OCI-LY1 (cell line): Measurements from ENCODE around the gene ULBP2.
A peak's percentile ranks its signal among the peaks of the same experiment; 100 is the strongest.

Source experiments
- H2AFZ ChIP-seq: fragments of 200-600 bp; sonication (generic), shearing (Covaris generic); 2 replicates; pipeline ENCODE4 v1.6.0; 2014; ENCODE audit warnings: antibody characterized with exemption, mild to moderate bottlenecking, low read length
- H3F3A ChIP-seq: fragments of 200-600 bp; sonication (generic), shearing (Covaris generic); 2 replicates; pipeline ENCODE4 v1.6.0; 2014; ENCODE audit warnings: mild to moderate bottlenecking, antibody characterized with exemption, low read length, moderate library complexity; ENCODE audit not compliant: insufficient read depth
- H3K27ac ChIP-seq: fragments of 200-600 bp; sonication (generic); 2 replicates; pipeline ENCODE4 v1.5.1; 2014; ENCODE audit warnings: low read length, mixed run types, mild to moderate bottlenecking, low read depth; ENCODE audit not compliant: poor library complexity, severe bottlenecking
- H3K27me3 ChIP-seq: fragments of 200-600 bp; sonication (generic); 2 replicates; pipeline ENCODE4 v1.6.0; 2014; ENCODE audit warnings: antibody characterized with exemption, mild to moderate bottlenecking, low read length, moderate library complexity; ENCODE audit not compliant: insufficient read depth
- H3K36me3 ChIP-seq: fragments of 200-600 bp; sonication (generic); 2 replicates; pipeline ENCODE4 v1.6.1; 2014; ENCODE audit warnings: mild to moderate bottlenecking, antibody characterized with exemption, low read length, moderate library complexity, mixed read lengths; ENCODE audit not compliant: insufficient read depth
- H3K4me1 ChIP-seq: fragments of 200-600 bp; sonication (generic); 2 replicates; pipeline ENCODE4 v1.5.1; 2014; ENCODE audit warnings: mild to moderate bottlenecking, low read length, moderate library complexity; ENCODE audit not compliant: insufficient read depth, severe bottlenecking
- H3K4me2 ChIP-seq: fragments of 200-600 bp; sonication (generic), shearing (Covaris generic); 2 replicates; pipeline ENCODE4 v1.6.1; 2014; ENCODE audit warnings: low read length
- H3K4me3 ChIP-seq: fragments of 200-600 bp; sonication (generic); 2 replicates; pipeline ENCODE4 v1.5.1; 2014; ENCODE audit warnings: low read length, low read depth, mild to moderate bottlenecking, mixed read lengths; ENCODE audit not compliant: poor library complexity, severe bottlenecking
- H3K79me2 ChIP-seq: fragments of 200-600 bp; shearing (Covaris generic); 2 replicates; pipeline ENCODE4 v1.6.1; 2016; ENCODE audit warnings: mixed run types, low read length, mixed read lengths; ENCODE audit not compliant: insufficient read depth
- H3K9ac ChIP-seq: fragments of 200-600 bp; sonication (generic), shearing (Covaris generic); 2 replicates; pipeline ENCODE4 v1.6.1; 2014; ENCODE audit warnings: mild to moderate bottlenecking, low read length, mixed read lengths
- H3K9me2 ChIP-seq: fragments of 200-600 bp; sonication (generic), shearing (Covaris generic); 2 replicates; pipeline ENCODE4 v1.6.1; 2014; ENCODE audit warnings: low read depth, mild to moderate bottlenecking, low read length, mixed read lengths
- H3K9me3 ChIP-seq: fragments of 200-600 bp; shearing (Covaris generic); 2 replicates; pipeline ENCODE4 v1.6.1; 2014; ENCODE audit warnings: low read length, mixed read lengths
- H4K20me1 ChIP-seq: fragments of 200-600 bp; sonication (generic), shearing (Covaris generic); 2 replicates; pipeline ENCODE4 v1.6.0; 2016; ENCODE audit warnings: mild to moderate bottlenecking, low read length; ENCODE audit not compliant: insufficient read depth
- CTCF ChIP-seq: fragments of 200-600 bp; sonication (generic), shearing (Covaris generic); IDR thresholded peaks from 2 replicates; pipeline ENCODE4 v1.5.1; 2017; ENCODE audit warnings: mild to moderate bottlenecking, antibody characterized with exemption, low read length, moderate library complexity, mixed read lengths
- EZH2 ChIP-seq: fragments of 200-600 bp; sonication (generic), shearing (Covaris generic); IDR thresholded peaks from 2 replicates; pipeline ENCODE4 v1.8.0; 2017; ENCODE audit warnings: borderline replicate concordance, mixed run types, mild to moderate bottlenecking, antibody characterized with exemption, low read length, moderate library complexity, mixed read lengths

Gene ULBP2, protein sequence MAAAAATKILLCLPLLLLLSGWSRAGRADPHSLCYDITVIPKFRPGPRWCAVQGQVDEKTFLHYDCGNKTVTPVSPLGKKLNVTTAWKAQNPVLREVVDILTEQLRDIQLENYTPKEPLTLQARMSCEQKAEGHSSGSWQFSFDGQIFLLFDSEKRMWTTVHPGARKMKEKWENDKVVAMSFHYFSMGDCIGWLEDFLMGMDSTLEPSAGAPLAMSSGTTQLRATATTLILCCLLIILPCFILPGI

DNA sequence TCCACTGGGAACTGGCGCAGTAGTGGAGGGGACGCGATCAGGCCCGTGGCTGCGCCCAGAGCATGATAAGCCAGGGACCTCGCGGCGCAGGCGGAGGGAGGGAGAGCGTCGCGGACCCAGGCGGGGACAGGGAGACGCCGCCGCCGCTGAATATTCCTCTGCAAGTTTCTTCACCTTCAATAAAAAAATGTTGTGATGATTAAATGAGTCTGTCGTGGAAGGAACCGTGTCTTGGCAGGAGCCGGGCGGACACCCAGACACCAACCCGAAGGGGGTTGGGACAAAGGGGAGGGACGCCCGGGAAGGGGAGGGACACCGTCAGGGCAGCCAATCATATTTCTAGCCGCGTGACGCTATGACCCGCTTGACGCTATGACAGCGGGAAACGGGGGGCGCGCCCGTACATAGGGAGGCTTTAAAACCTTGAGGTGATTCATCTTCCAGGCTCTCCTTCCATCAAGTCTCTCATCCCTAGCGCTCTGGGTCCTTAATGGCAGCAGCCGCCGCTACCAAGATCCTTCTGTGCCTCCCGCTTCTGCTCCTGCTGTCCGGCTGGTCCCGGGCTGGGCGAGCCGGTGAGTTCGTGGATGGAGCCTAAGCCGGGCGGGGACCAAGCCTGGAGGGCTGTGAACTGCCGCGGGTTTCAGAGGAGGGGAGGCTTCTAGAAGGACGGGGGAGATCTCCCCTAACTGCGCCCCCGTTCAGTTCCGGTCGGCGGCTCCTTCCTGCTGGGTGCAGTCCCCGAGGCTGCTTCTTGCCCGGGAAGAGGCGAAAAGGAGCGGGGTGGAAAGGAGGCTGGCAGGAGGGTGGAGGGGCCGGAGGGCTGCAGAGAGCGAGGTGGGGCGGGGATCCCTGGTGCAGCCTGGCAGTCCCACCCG is at the start of gene ULBP2:
ULBP2 (plus strand) TSS at position 432 of the 878 bp plus-strand sequence; CDS start at position 491, 59 bp downstream.
- H3K79me2 ChIP-seq: no peaks in the 10 kb centered on the region
- H3K27ac ChIP-seq: no peak within 1 kb of the TSS
- H3K27me3 ChIP-seq: peaks cover 11% of the 10 kb centered on the region
- no peaks in the 10 kb centered on the region for H4K20me1 ChIP-seq
- H3K4me1 ChIP-seq: peaks cover 19% of the 10 kb centered on the region
- no peak for TF ChIP-seq EZH2
- no peak for TF ChIP-seq CTCF
- no peaks in the 10 kb centered on the region for H3F3A ChIP-seq
- H3K4me2 ChIP-seq: peak within 1 kb of the TSS; percentile 65
- no peaks in the 10 kb centered on the region for H3K9me2 ChIP-seq
- H3K9ac ChIP-seq: peak within 1 kb of the TSS; percentile 46
- H3K36me3 ChIP-seq: no peaks in the 10 kb centered on the region
- H3K4me3 ChIP-seq: peak within 1 kb of the TSS; percentile 63
- no peak within 1 kb of the TSS for H2AFZ ChIP-seq
- H3K9me3 ChIP-seq: no peaks in the 10 kb centered on the region

- H3K9ac ChIP-seq: no peak overlapping the region
- no peak overlapping the region for H2AFZ ChIP-seq
- H3F3A ChIP-seq: no peaks in the 10 kb centered on the region
- H3K9me2 ChIP-seq: no peaks in the 10 kb centered on the region
- H3K27me3 ChIP-seq: no peaks in the 10 kb centered on the region
- no peak overlapping the region for H3K4me2 ChIP-seq
- no peaks in the 10 kb centered on the region for H4K20me1 ChIP-seq
- H3K4me3 ChIP-seq: no peak overlapping the region
- TF ChIP-seq EZH2 (no peak), CTCF (no peak)
- H3K79me2 ChIP-seq: no peaks in the 10 kb centered on the region
- H3K36me3 ChIP-seq: no peaks in the 10 kb centered on the region
- no peak overlapping the region for H3K27ac ChIP-seq
- no peaks in the 10 kb centered on the region for H3K4me1 ChIP-seq
- H3K9me3 ChIP-seq: no peaks in the 10 kb centered on the region
These were observed 46.7 kb upstream of the ULBP2 start for GRCh38 chr6:149895048-149895590.

DNA sequence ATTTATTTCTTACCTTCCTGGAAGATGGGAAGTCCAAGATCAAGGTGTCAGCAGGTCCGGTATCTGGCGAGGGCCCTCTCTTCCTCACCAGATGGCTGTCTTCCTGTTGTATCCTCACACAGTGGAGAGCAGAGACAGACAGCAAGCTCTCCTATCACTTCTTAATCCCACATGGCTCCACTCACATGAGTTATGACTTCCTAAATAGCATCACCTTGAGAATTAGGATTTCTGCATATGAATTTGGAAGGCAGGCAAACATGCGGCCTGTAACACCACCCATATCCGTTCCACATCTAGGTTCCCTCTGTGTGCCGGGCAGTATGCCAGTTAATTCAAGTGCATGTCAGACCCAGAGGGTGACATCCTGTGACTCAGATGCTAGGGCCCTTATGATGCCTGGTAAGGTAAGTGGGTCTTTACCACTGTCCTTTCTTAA is 46.0 kb upstream of the ULBP2 start:
- H3K4me3 ChIP-seq: no peak overlapping the region
- H3K4me1 ChIP-seq: no peaks in the 10 kb centered on the region
- no peaks in the 10 kb centered on the region for H3K79me2 ChIP-seq
- H3K9me2 ChIP-seq: no peaks in the 10 kb centered on the region
- TF ChIP-seq CTCF (no peak), EZH2 (no peak)
- H3F3A ChIP-seq: no peaks in the 10 kb centered on the region
- no peaks in the 10 kb centered on the region for H3K36me3 ChIP-seq
- no peaks in the 10 kb centered on the region for H4K20me1 ChIP-seq
- H3K9ac ChIP-seq: no peak overlapping the region
- H2AFZ ChIP-seq: no peak overlapping the region
- H3K27ac ChIP-seq: no peak overlapping the region
- H3K4me2 ChIP-seq: no peak overlapping the region
- H3K27me3 ChIP-seq: no peaks in the 10 kb centered on the region; the same call in 1 of the 2 replicates
- H3K9me3 ChIP-seq: no peaks in the 10 kb centered on the region
